Lung microvascular endothelial cell (primary cell): ENCODE results near the gene GRID2. TPM values are rescaled to one million over a fixed set of nuclear protein-coding genes. Genes with fewer than 3 reads are reported as not detected.

ENCODE experiments used
- DNase-seq, 2 donors: peaks; one replicate each; pipeline versions ENCODE4 v3.0.0 to v3.0.0-alpha.2; 2010; ENCODE audit warnings: low read depth in 2 of 2
- total RNA-seq: library from RNA; depleted of rRNA; stranded (reverse); fragments of >200 nt; gene quantifications from 2 replicates; pipeline ENCODE4 v1.2.1, GENCODE V29; 2014

Gene GRID2
- total RNA-seq, 1 donor from 2014 or later, result not detected

GRCh38 chr4:92678292-92678691 is 374.5 kb downstream of the GRID2 start:
- no peak for DNase-seq

GRCh38 chr4:92679149-92679548 is 375.4 kb downstream of the GRID2 start:
- DNase-seq, result no peak

GRCh38 chr4:92714640-92715039 is 410.9 kb downstream of the GRID2 start:
- DNase-seq, result no peak

- DNase-seq, result no peak
These were observed 429.5 kb downstream of the GRID2 start for GRCh38 chr4:92733231-92733630.

- DNase-seq, result no peak
These were observed 431.4 kb downstream of the GRID2 start for GRCh38 chr4:92735025-92735665.

GRCh38 chr4:92760433-92760832 is 456.7 kb downstream of the GRID2 start:
- no peak for DNase-seq

GRCh38 chr4:92776080-92776479 is 472.3 kb downstream of the GRID2 start:
- DNase-seq, result no peak

GRCh38 chr4:92789741-92790140 is 486.0 kb downstream of the GRID2 start:
- DNase-seq, result no peak

GRCh38 chr4:92791871-92792440 is 488.2 kb downstream of the GRID2 start:
- no peak for DNase-seq

- no peak for DNase-seq
These were observed 505.6 kb downstream of the GRID2 start for GRCh38 chr4:92809381-92809780.

GRCh38 chr4:92812652-92813051 is 508.9 kb downstream of the GRID2 start:
- DNase-seq, result no peak

GRCh38 chr4:92814677-92815076 is 510.9 kb downstream of the GRID2 start:
- no peak for DNase-seq

- DNase-seq, result no peak
These were observed 521.5 kb downstream of the GRID2 start for GRCh38 chr4:92825256-92825655.

- no peak for DNase-seq
These were observed 522.0 kb downstream of the GRID2 start for GRCh38 chr4:92825791-92826190.

GRCh38 chr4:92830771-92831170 is 527.0 kb downstream of the GRID2 start:
- DNase-seq, result no peak

GRCh38 chr4:92840880-92841279 is 537.1 kb downstream of the GRID2 start:
- no peak for DNase-seq

GRCh38 chr4:92843784-92844183 is 540.0 kb downstream of the GRID2 start:
- no peak for DNase-seq

GRCh38 chr4:92847026-92847425 is 543.3 kb downstream of the GRID2 start:
- no peak for DNase-seq

- DNase-seq, result no peak
These were observed 558.7 kb downstream of the GRID2 start for GRCh38 chr4:92862509-92862908.

- DNase-seq, result no peak
These were observed 560.3 kb downstream of the GRID2 start for GRCh38 chr4:92864096-92864495.

GRCh38 chr4:92872604-92873003 is 568.8 kb downstream of the GRID2 start:
- DNase-seq, result no peak

GRCh38 chr4:92885632-92886031 is 581.9 kb downstream of the GRID2 start:
- DNase-seq, result no peak

GRCh38 chr4:92952426-92952825 is 648.7 kb downstream of the GRID2 start:
- no peak for DNase-seq

- no peak for DNase-seq
These were observed 649.1 kb downstream of the GRID2 start for GRCh38 chr4:92952897-92953296.
